ENCODE data around the gene KCTD14.

KCTD14 gene

DNA sequence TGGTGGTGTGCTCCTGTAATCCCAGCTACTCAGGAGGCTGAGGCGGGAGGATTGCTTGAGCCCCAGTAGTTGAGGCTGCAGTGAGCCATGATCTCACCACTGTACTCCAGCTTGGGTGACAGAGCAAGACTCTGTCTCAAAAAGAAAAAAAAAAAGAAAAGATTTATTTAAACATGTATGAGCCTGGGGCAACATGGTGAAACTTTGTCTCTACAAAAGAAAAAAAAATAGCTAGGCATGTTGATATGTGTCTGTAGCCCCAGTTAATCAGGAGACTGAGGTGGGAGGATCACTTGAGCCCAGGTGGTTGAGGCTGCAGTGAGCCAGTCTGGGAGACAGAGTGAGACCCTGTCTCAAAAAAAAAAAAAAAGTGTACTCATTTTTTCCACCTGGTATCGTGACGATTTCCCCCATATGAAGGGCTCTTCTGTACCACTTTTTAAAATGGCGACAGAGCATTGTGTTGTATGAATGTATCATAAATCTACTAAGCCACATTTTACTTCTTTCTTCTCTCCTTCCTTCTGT lies 16.4 kb upstream of the KCTD14 start:
- DNase-seq (ENCODE audit: extremely low read depth, insufficient read length): no peak
- Histone ChIP-seq H3K36me3 (ENCODE audit: control insufficient read depth, insufficient read depth, low read length) (no peaks in the 10 kb centered on the region), H3K4me3 (replicated peaks; ENCODE audit: low read depth, low read length) (no peak overlapping the region), H3K27me3 (replicated peaks; ENCODE audit: control insufficient read depth, insufficient read depth, low read length) (no peaks in the 10 kb centered on the region)
- TF ChIP-seq, protein P1, sequence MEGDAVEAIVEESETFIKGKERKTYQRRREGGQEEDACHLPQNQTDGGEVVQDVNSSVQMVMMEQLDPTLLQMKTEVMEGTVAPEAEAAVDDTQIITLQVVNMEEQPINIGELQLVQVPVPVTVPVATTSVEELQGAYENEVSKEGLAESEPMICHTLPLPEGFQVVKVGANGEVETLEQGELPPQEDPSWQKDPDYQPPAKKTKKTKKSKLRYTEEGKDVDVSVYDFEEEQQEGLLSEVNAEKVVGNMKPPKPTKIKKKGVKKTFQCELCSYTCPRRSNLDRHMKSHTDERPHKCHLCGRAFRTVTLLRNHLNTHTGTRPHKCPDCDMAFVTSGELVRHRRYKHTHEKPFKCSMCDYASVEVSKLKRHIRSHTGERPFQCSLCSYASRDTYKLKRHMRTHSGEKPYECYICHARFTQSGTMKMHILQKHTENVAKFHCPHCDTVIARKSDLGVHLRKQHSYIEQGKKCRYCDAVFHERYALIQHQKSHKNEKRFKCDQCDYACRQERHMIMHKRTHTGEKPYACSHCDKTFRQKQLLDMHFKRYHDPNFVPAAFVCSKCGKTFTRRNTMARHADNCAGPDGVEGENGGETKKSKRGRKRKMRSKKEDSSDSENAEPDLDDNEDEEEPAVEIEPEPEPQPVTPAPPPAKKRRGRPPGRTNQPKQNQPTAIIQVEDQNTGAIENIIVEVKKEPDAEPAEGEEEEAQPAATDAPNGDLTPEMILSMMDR (IDR thresholded peaks at IDR 0.05; ENCODE audit: insufficient read depth, low read length, poor library complexity, severe bottlenecking): no peak

DNA sequence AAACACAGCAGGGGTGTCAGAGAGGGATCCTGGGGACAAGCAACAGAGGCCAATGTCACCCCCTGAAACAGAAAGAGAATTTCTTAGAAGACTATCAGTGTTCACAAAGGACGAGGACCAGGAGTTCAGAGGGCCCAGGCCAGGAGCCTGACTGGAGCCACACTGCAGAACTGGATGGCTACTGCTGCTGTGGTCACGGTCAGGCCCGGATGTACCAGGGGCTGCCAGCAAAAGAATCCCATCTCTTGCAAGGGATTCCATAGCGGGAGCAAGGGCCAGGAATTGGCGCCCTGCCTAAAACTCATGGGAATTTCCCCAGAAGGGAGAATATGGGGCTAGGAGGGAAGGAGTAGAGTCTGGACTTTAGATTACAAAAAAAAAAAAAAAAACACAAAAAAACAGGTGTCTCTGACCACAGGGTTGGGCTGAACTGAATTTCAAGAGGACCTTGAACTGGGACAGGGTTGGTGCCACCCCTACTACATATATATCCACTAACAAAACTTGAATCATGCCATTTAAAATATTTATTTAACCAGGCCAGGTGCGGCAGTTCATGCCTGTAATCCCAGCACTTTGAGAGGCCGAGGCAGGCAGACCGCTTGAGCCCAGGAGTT lies 15.7 kb upstream of the KCTD14 start:
- Histone ChIP-seq H3K4me3 (replicated peaks; ENCODE audit: low read depth, low read length) (no peak overlapping the region), H3K36me3 (ENCODE audit: control insufficient read depth, insufficient read depth, low read length) (no peaks in the 10 kb centered on the region), H3K27me3 (replicated peaks; ENCODE audit: control insufficient read depth, insufficient read depth, low read length) (no peaks in the 10 kb centered on the region)
- DNase-seq (ENCODE audit: extremely low read depth, insufficient read length): no peak
- TF ChIP-seq, protein P1 (IDR thresholded peaks at IDR 0.05; ENCODE audit: insufficient read depth, low read length, poor library complexity, severe bottlenecking): no peak

- no peak for DNase-seq (ENCODE audit: extremely low read depth, insufficient read length)
- Histone ChIP-seq H3K4me3 (replicated peaks; ENCODE audit: low read depth, low read length) (no peak overlapping the region), H3K27me3 (replicated peaks; ENCODE audit: control insufficient read depth, insufficient read depth, low read length) (no peaks in the 10 kb centered on the region), H3K36me3 (ENCODE audit: control insufficient read depth, insufficient read depth, low read length) (no peaks in the 10 kb centered on the region)
- TF ChIP-seq, protein P1 (IDR thresholded peaks at IDR 0.05; ENCODE audit: insufficient read depth, low read length, poor library complexity, severe bottlenecking): no peak
Measured at GRCh38 chr11:78037825-78038620, 14.9 kb upstream of the KCTD14 start.

DNA sequence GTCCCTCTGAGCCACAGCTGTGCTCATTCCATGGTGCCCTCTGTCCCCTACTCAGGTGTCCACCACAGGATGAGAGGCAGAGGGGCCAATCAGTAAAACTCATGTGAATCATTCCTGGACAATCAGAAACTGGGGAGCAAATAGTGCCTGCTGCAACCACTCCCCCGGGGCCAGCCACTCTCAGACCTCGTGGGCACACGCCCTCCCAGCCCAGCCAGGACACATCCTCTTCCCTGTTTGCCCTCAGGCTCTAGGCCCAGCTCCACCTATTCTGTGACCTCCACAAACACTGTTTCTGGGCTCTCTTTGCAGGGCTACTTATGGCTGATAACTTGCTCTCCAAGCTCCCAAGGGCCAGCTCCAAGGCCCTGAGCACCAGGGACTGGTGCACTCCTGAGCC lies 14.0 kb upstream of the KCTD14 start:
- TF ChIP-seq, protein P1 (IDR thresholded peaks at IDR 0.05; ENCODE audit: insufficient read depth, low read length, poor library complexity, severe bottlenecking): no peak
- no peak for DNase-seq (ENCODE audit: extremely low read depth, insufficient read length)
- H3K4me3 ChIP-seq (replicated peaks; ENCODE audit: low read depth, low read length): no peak overlapping the region

DNA sequence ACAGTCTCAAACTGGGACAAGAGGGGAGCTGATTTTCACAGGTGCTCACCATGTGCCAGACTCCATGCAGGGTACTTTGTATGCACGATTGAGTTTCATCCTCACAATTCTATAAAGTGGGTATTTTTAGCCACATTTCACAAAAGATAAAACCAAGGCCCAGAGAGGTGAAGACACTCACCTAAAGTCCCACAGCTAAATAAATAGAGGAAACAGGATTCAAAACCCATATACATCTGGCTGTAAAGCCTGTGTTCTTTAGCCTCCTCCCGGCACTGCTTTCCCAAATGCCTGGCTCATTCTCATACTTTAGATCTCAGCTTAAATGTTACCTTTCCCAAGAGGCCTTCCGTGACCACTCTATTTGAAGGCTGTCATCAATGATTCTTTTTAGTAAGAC lies 13.2 kb upstream of the KCTD14 start:
- H3K27me3 ChIP-seq (replicated peaks; ENCODE audit: control insufficient read depth, insufficient read depth, low read length): no peaks in the 10 kb centered on the region
- TF ChIP-seq, protein P1 (IDR thresholded peaks at IDR 0.05; ENCODE audit: insufficient read depth, low read length, poor library complexity, severe bottlenecking): no peak

More for the DNA sequence above, 14.0 kb upstream of the KCTD14 start:
- Histone ChIP-seq H3K27me3 (replicated peaks; ENCODE audit: control insufficient read depth, insufficient read depth, low read length) (no peaks in the 10 kb centered on the region), H3K36me3 (ENCODE audit: control insufficient read depth, insufficient read depth, low read length) (no peaks in the 10 kb centered on the region)

More for the DNA sequence above, 13.2 kb upstream of the KCTD14 start:
- no peaks in the 10 kb centered on the region for H3K36me3 ChIP-seq (ENCODE audit: control insufficient read depth, insufficient read depth, low read length)
- DNase-seq (ENCODE audit: extremely low read depth, insufficient read length): no peak
- no peak overlapping the region for H3K4me3 ChIP-seq (replicated peaks; ENCODE audit: low read depth, low read length)

Measured in GM06990 (cell line).